Panc1 (cell line): Measurements from ENCODE around the gene FOXP4.

Experiments used
- POLR2AphosphoS5 ChIP-seq: IDR thresholded peaks from 2 replicates; pipeline ENCODE4 v1.6.1; 2012; ENCODE audit warnings: mild to moderate bottlenecking, low read depth, low read length, moderate library complexity
- TF ChIP-seq, protein P1 (sequence below): fragments of 450-650 bp; IDR thresholded peaks from 2 replicates; pipeline ENCODE4 v1.5.1; 2017; ENCODE audit warnings: mild to moderate bottlenecking

DNA sequence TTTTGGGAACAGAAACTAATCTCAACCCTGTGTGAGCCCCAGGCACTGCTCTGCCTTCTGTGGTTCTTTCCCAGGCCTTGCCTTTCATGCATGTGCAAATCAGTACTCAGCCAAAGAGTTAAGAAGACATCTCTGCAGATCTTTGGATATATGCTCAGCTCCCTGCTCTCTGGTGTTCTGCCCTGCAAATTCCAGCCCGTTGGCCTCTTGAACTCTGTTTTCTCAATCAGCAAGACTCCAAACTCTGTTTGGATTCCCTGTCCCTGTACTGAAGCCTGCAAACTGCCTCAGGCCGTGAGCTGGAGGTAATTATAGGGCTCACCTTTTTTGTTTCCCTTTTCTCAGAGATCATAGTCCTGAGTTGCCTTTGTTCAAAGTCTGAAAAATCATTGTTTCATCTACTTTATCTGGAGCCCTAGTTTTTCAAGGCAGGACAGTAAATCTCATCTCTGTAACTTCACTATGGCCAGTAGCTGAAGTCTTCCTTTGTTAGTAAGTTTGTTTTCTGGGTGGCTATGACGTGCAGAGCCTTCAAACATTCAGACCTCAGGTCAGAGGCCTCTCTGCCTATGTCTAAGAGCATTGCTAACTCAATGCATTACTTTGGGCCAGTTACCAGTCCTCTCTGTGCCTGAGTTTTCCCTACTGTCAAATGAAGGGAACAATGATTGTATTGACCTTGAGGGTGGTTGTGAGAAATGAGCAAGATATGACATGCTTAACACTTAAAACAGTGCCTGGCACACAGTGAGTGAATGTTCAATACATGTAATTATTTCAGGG lies 76.2 kb downstream of the FOXP4 start:
- TF ChIP-seq, protein P1, sequence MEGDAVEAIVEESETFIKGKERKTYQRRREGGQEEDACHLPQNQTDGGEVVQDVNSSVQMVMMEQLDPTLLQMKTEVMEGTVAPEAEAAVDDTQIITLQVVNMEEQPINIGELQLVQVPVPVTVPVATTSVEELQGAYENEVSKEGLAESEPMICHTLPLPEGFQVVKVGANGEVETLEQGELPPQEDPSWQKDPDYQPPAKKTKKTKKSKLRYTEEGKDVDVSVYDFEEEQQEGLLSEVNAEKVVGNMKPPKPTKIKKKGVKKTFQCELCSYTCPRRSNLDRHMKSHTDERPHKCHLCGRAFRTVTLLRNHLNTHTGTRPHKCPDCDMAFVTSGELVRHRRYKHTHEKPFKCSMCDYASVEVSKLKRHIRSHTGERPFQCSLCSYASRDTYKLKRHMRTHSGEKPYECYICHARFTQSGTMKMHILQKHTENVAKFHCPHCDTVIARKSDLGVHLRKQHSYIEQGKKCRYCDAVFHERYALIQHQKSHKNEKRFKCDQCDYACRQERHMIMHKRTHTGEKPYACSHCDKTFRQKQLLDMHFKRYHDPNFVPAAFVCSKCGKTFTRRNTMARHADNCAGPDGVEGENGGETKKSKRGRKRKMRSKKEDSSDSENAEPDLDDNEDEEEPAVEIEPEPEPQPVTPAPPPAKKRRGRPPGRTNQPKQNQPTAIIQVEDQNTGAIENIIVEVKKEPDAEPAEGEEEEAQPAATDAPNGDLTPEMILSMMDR = no peak
- TF ChIP-seq POLR2AphosphoS5 = no peak
